GM18873 (cell line): ENCODE measurements around the gene KREMEN1.
A peak's percentile ranks its signal among the peaks of the same experiment; 100 is the strongest.

Experiments
- ATAC-seq: cut with Tn5 transposase; IDR thresholded peaks from one replicate; pipeline ENCODE4 v1.9.1; 2021; ENCODE audit warnings: mild to moderate bottlenecking, moderate library complexity, moderate number of reproducible peaks; ENCODE audit not compliant: unreplicated experiment, low FRiP score

KREMEN1 gene

DNA sequence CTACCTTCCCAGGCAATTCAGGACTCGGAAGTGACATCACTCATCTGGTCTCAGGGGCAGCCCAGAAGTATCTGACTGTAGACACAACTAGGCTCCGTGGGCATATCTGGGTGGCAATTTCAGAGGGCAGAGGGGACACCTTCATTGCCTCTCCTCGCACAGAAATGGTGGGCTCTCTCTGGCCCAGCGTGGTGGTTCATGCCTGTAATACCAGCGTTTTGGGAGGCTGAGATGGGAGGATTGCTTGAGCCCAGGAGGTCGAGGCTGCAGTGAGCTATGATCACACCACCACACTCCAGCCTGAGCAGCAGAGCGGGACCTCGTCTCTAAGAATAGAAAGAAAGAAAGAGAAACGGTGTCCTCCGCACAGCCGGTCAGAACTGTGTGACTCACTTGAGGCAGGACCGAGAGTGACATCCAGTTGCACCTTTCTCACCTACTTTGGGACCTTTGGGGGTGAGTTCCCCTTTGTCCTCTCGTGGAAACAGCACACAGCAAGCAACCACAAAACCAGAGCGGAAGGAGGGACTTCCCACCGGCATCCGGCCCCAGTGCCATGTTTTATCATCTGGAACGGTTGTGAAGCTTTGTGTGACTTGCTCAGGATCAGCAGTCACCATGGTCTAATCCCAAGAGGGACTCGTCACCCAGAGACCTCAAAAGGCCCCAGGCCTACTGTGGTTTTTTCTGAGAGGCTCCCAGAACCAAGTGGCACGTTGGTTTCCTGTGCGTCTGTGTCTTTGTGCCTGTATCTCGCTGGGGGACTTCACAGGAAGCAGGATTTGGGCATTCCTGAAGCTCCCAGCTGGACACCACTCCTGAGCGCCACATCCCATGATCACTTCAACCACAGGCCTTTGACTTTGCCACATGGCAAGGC lies 94.4 kb downstream of the KREMEN1 start:
- peak; percentile 88 for ATAC-seq

DNA sequence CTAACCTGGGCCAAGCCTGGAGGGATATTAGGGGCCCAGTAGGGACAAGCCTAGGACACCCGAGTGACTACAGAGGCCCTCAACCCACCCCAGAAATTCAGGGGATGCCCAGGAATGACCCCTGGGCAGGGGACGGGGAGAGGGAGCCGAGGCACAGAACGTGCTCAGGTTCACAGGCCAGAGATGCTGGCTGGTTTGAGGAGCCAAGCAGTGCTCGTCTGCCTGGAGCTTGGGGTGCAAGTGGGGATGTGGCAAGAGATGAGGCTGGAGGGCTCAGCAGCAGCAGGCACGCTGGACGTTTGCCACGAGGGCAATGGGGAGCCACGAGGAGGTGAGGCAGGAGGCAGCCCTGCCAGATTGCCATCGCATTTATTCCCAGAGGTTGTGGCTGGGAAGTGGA lies 98.9 kb downstream of the KREMEN1 start:
- ATAC-seq, result no peak

DNA sequence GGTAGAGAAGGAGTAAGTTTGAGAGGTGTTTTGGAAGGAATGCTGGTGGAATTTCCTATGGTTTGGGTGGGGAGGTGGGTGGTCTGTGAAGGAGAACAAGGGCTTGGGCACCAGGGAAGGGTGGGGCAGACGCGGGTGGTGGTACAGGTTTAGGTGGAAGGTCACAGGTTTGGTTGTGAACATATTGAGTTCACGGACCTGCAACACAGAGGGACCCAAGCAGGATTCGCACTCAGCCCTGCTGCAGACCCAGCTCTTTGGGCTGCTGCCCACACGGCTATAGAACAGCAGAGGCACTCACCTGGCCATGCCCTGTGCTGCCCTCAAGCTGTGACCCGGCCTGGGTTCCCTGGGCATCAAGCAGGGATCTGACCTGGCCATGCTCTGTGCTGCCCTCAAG lies 99.4 kb downstream of the KREMEN1 start:
- ATAC-seq, result no peak

DNA sequence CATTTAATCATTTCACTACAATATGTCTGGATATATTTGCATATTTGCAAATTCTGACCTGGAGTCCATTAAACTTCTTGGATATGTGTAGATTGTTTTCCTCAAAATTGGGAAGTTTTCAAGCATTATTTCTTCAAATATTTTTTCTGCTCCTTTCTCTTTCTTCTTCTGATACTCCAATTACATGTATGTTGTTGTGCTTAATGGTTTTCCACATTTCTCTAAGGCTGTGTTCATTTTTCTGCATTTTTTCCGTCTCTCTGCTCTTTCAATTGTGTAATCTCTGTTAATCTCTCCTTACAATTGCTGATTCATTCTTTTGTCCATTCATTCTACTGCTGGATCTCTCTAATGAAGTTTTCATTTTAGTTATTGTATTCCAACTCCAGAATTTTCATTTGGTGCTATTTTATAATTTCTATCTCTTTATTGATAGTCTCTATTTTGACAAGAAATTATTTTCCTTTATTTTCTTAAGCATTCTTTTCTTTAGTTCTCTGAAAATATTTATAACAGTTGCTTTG lies 102.5 kb downstream of the KREMEN1 start:
- ATAC-seq, result no peak

DNA sequence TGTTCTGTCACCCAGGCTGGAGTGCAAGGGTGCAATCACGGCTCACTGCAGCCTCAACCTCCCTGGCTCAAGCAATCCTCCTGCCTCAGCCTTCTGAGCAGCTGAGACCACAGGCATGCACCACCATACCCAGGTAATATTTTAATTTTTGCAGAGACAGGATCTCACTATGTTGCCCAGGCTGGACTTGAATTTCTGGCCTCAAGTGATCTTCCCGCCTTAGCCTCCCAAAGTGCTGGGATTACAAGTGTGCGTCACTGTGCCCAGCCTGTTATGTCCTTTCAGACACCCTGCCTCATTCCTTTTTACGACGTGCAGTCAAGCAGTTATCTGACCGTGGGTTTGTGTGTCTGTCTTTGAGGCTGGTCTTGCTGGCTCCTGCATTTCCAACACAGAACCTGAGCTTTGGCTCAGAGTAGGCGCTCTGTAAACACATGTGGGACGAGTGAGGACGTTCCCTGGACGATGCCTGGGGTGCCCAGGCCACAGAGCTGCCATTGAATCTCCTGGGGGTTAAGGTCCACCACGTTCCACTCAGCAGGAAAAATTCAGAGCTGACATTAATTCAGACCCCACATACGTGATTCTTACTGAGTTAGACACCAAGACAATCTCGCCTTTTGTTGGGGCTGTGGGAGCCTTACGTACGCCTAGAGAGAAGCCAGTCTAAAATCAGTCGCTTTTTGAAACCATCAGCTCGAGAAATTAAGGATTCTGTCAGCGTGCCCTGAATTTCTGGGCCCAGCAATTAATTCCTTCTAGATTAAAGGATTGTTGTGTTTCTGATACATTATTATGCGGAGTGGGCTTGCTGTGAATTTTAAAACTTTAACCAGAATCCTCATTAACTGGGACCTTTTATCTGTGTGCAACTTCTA lies 111.4 kb downstream of the KREMEN1 start:
- ATAC-seq, result no peak

DNA sequence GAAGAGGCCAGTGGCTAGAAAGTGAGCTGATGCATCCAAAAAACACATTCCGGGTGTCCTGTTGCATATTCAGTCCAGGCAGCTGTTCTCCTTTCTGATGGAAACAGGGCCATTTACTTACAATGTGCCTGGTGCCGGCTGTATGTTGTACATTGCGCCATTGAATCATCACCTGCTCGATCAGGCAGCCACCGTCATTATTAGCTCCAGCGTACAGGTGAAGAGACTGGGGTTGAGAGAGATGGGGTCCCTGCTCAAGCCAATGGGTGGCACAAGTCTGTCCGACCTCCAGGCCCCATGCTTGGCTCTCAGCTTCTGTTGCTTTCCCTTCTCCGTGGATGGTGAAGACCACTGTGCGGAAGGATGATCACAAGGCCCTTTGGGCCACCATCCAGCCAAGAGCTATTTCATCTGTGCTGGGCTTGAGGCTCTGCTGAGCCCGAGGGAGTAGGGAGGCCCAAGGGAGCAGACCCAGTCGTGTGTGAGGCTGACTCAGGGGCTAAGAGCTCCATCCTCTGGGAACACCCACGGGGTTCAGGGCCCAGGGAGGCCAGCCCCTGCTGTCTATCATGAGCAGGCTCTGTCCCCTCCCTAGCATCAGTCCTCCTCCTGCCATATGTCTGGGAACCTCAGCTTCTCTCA lies 112.1 kb downstream of the KREMEN1 start:
- ATAC-seq, result no peak

DNA sequence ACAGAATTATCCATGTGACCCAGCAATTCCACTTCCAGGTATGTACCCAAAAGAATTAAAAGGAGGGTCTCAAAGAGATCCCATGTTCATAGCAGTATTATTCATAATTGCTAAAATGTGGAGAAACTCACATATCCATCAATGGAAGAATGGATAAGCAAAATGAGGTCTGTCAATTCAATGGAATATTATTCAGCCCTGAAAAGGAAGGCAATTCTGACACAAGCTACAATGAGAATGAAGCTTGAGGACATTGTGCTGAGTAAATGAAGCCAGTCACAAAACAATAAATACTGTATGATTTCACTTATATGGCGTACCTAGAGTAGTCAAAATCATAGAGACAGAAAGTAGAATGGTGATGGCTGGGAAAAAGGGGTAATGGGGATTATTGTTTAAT lies 113.5 kb downstream of the KREMEN1 start:
- ATAC-seq, result no peak

DNA sequence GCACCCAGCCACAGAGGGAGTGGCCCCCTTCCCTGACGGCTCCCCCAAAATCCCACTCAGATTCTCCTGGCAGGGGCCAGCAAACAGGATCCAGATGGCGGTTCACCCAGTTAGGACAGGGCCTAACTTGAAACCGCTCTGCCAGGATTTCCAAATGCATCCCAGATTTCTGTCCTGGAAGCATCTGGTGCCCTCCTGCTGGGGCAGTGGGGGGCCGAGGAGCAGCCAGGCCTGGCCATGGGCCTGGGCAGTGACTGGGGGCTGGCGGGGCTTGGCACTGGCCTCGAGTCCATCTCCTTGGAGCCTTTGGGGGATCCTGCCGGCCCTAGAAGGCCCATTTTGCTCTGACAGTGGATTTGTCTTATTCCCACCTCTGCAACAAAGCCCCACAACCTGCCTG lies 115.0 kb downstream of the KREMEN1 start:
- no peak for ATAC-seq

DNA sequence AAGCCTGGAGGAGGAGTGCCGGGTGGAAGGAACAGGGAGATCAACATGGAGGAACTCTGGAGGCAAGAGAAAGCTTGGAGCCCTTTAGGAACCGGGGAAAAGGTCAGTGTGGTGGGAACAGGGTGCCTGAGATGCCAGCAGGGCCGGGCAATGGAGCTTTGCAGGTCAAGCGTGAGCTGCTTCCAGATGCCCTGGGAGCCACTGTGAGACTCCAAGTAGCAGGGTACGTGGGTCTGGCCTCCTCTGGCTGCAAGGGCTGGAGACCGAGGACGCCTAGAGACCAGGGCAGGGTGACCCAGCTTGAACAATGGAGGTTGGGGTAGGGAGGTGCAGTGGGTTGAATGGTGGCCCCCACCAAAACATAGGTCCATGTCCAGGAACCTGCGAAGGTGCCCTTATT lies 117.2 kb downstream of the KREMEN1 start:
- ATAC-seq, result no peak

DNA sequence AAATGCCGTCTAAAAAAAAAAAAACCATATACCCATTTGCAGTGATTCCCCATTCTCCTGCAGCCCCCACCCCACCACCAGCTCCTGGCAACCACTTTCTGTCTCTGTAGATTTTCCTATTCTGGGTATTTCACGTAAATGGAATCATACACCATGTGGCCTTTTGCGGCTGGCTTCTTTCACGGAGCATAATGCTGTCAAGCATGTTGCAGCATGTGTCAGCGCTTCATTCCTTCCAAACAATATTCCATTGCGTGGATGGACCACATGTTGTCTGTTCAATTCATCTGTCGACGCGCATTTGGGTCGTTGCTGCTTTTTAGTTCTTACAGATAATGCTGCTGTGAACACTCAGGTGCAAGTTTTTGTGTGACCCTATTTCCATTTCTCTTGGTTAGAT lies 118.1 kb downstream of the KREMEN1 start:
- ATAC-seq, result no peak

DNA sequence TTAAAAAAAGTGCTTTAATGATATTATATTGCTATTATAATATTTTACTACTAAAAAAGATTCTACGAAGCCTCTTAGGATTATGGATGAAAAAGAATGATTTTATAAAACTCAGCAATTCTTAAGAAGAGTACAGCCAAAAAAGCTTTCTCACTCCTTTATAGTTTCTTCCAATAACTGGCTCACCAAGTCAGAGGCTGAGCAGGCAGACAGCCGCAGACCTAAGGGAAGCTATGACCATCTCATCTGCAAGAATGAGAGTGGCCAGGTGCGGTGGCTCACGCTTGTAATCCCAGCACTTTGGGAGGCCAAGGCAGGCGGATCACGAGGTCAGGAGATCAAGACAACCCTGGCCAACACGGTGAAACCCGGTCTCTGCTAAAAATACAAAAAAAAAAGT lies 120.2 kb downstream of the KREMEN1 start:
- ATAC-seq, result no peak

DNA sequence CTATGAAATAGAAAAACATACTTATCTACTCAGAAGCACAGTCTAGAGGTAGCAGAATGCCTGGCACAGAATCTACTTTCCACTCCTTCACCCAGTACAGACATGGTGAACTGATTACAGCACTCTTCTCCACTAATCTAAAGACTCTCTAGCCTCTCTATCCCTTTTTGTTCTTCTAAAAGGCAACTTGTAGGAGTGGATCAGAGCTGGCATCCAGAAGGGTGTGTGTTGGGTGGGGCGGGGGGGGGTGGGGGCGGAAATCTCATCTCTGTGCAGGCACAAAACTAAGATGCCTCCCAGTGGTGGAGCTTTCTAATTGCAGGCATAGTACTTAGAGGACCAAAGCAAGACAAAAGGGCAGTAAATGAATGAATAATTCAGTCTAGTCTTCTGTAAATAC lies 121.3 kb downstream of the KREMEN1 start:
- no peak for ATAC-seq

DNA sequence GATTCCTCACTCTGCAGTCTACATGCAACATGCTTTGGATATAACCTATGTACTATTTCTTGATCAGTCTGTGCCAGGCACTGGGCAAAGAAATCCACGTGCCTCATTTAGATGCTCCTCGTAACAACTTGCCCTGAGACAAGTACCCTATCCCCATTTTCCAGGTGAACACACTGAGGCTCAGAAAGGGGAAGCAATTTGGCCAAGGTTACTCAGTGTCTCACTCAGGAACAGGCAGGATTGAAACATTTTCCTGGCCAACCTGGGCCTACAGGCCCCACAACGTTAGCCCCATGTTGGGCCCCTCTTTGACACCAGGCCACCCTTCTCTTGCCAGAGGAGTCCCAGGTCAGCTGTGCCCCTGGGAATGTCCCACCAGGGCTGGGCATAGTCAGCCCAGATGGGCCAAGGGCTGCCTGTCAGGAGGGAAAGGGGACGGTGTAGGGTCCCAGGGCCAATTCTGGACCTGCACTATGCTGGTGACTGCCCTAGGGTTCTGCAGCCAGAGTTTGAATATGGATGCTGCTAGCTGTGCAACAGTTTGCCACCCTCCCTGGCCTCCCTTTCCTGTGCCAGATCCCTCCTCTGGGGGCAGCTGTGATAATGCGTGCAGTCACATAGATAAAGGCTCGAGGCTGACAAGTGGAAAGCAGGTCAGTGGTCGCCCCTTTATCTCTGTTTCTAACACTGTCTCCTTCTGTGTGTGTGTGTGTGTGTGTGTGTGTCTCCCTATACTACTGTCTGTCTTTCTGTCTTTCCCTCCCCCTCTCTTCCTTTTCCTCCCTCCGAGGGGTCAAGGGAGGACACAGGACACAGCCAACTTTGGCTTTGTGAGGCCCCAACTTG lies 122.5 kb downstream of the KREMEN1 start:
- no peak for ATAC-seq

DNA sequence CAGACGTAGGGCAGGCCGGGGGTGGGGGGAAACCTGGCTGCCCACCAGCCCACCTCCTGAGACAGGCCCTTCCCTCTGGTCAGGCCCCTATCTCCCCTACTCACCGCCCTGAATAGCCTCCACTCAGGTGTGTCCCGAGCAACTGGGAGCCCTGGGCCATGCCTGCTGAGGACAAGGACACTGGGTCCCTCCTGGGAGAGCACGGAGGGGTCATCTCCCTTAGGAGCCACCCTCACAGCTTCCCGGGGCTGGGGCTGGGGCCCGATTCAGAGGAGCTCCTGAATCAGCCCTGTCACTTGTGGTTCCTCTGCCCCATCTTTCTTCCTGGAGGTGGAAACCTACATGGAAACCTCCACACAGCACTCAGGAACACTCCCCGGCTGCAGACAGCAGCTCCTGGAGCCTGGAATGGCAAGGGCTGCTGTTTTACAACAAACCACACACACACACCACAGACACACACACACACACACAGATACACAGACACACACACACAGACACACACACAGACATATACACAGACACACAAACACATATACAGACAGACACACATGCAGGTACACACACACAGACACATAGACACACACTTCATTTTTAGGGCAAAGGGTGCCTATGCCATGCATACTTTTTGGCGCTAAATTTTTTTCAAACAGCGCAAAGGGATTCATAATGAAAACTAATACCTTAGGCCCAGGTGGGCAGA lies 123.3 kb downstream of the KREMEN1 start:
- no peak for ATAC-seq

DNA sequence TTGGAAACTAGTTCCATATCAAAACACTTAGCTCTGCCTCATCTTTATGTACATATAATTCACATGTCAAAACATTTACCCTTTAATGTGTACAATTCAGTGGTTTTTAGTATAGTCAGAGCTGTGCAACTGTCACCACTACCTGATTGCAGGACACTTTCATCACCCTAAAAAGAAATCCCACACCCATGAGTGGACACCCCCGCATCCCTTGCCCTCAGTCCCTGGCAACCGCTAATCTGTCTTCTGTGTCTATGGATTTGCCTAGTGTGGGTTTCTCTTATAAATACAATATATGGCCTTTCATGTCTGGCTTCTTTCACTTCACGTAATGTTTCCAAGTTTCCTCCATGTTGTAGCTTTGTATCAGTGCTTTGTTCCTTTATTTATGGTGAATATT lies 124.3 kb downstream of the KREMEN1 start:
- ATAC-seq, result no peak

DNA sequence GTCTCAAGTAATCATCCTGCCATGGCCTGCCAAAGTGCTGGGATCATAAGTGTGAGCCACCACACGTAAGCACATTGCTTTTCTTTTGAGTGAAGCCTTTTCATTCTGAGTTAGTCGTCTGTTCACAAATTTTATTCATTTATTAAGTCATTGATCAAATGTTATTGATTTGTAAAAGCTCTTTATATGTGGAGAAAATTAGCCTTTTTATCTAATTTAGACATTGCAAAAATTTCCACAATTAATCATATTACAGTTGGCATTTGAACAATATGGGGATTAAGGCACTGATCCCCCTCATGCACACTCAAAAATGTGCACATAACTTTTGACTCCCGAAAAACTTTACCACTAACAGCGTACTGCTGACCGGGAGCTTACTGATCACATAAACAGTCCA lies 125.4 kb downstream of the KREMEN1 start:
- ATAC-seq, result no peak

DNA sequence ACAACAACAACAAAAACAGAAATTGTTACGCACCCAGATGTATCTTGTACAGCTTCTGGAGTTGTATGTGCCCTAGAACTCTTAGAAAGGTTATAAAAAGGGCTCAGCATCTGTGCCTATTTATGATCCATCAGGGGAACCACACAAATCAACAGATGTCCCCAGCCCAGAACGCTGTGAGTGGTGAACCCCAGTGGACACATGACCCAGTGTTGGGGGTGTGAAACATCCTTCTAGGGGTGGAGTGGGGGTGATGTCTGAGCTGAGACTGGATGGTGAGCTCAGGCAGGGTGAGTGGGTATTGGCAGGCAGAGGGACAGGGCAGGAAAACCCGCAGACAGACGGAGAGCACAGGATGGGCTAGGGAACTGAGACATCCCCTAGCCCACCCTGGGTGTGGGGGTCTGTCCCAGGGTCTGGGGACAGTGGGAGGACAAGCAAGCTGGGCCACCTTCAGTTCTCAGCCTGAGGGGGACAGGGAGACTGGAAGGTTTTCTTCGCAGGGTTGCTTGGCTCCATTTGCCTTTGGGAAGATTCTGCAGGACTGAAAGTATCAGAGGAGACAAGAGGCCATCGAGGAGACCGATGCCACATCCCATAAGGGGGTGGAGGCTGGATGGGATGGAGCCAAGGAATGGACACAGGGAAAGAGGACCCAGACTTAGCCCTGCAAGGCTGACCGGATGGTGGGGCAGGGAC lies 127.0 kb downstream of the KREMEN1 start:
- no peak for ATAC-seq

DNA sequence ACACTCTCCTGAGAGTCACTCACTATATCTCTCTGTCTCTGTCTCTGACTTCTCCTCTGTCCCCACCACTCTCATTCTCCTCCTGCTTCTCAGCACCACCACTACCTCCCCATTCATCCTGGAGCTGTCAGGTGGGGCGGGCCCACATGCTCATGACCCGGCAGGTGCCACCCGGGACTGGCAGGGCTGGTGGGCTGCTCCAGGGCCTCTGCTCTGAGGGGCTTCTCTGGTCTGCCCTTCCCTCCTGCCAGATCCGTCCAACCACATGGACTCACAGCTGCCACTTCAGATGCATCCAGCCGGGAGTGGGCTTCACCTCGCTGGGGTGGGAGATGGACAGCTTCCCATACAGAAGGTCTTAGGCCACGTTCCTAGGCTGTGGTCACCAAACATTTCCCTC lies 128.1 kb downstream of the KREMEN1 start:
- ATAC-seq, result no peak

DNA sequence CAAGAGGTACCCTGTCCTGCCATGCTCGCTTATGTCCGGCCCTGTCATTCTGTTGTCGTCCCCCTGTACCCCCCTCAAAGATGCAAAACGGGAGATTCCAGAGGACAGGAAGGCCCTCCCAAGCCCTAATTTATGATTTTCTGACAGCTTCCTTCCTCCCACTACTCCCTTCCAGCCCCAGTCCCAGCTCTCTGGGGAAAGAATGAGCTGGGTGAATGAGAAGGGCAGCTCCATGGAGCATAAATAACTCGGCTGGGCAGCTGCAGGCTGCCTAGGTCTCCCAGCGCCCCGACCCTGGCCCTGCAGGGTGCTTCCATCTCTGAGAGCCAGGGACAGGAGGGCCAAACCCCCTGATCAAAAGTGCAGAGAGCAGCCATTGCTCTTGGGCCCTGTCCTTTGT lies 128.9 kb downstream of the KREMEN1 start:
- no peak for ATAC-seq
